MG63 (cell line): ENCODE measurements around the gene OPCML. TPM values are rescaled to one million over a fixed set of nuclear protein-coding genes. Genes with fewer than 3 reads are reported as not detected.

Experiments used
- DNase-seq: peaks from one replicate; pipeline ENCODE4 v3.0.0-alpha.2; 2020
- H3K27me3 ChIP-seq: fragments of 250-450 bp; sonication (Bioruptor Pico); 2 replicates; pipeline ENCODE4 v1.5.1; 2020; ENCODE audit warnings: mild to moderate bottlenecking, moderate library complexity
- H3K36me3 ChIP-seq: fragments of 250-450 bp; sonication (Bioruptor Pico); 2 replicates; pipeline ENCODE4 v1.5.1; 2020; ENCODE audit warnings: mild to moderate bottlenecking, moderate library complexity
- H3K4me3 ChIP-seq: fragments of 250-450 bp; sonication (Bioruptor Pico); 2 replicates; pipeline ENCODE4 v1.5.1; 2020; ENCODE audit warnings: mild to moderate bottlenecking, moderate library complexity
- H3K9me3 ChIP-seq: fragments of 250-450 bp; sonication (Bioruptor Pico); 2 replicates; pipeline ENCODE4 v1.5.1; 2020; ENCODE audit warnings: mild to moderate bottlenecking, moderate library complexity
- total RNA-seq: library from RNA; depleted of rRNA; stranded (reverse); fragments of >200 nt; shearing (Covaris generic); gene quantifications from 2 replicates; pipeline ENCODE4 v1.2.3, GENCODE V29; 2014; ENCODE audit warnings: low replicate concordance

Gene OPCML
- total RNA-seq, 1 experiment from 2014 or later, result not detected

DNA sequence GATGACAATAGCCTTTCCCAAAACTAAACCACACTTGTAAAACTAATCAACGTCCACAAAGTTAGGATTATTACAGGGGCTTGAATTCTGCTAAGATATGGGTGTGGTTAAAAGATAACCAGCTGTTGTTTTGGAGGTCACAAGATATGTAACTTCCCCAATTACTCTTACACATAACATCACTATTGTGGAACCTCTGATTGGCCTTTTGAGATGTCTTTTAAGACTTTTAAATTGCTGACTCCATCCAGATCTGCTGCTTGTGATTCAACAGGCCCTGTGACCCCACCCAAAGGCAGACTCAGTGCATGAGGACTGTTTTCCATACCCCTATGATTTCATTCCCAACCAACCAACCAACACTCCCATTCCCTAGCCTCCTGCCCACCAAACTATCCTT, 893.9 kb downstream of the OPCML start:
- Histone ChIP-seq H3K36me3 (no peaks in the 10 kb centered on the region), H3K27me3 (no peaks in the 10 kb centered on the region), H3K9me3 (no peaks in the 10 kb centered on the region), H3K4me3 (no peak overlapping the region)
- no peak for DNase-seq

DNA sequence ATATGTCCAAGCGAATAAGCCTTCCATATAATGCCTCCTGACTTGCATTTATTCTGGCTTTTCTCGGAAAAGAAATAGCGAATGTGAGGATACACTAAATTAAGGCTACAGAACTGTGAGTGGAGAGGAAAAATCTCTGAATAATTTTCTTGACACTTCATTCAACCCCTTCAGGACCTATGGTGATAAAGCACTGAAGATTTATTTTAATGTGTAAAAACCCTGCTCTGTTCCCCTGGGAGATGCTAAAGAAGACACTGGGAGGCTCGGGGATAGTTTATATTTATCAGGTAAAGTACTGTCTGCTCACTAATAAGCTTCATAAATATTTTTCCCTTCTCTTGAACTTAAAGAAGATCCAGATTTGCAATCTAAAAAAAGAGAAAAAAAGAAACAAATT, 895.8 kb downstream of the OPCML start:
- H3K27me3 ChIP-seq, result no peaks in the 10 kb centered on the region
- H3K9me3 ChIP-seq, result no peaks in the 10 kb centered on the region
- DNase-seq, result no peak
- no peak overlapping the region for H3K4me3 ChIP-seq
- H3K36me3 ChIP-seq, result no peaks in the 10 kb centered on the region

DNA sequence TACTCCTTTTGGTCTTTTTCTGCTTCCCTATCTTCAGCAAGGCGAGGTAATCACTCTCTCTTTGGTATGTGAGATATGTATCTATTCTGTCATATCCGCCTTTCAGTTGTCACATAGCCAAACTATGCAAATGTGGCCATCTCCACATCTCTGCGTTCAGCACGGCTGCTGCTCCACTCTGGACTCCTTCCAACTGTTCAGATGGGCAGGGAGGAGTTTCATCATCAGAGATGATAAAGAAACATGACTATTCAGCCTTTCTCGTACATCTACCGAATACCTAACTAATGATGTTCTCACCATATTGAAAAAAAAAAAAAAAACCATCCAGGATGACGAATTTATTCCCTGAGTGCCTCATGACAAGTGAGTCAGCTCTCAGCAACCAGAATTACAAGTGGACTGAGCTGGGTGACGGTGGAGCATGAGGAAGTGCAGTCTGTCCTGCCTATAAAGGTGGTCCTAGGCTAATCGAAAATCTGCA, 899.6 kb downstream of the OPCML start:
- Histone ChIP-seq H3K9me3 (no peaks in the 10 kb centered on the region), H3K27me3 (no peaks in the 10 kb centered on the region), H3K36me3 (no peaks in the 10 kb centered on the region), H3K4me3 (no peak overlapping the region)
- peak; percentile 57 for DNase-seq

DNA sequence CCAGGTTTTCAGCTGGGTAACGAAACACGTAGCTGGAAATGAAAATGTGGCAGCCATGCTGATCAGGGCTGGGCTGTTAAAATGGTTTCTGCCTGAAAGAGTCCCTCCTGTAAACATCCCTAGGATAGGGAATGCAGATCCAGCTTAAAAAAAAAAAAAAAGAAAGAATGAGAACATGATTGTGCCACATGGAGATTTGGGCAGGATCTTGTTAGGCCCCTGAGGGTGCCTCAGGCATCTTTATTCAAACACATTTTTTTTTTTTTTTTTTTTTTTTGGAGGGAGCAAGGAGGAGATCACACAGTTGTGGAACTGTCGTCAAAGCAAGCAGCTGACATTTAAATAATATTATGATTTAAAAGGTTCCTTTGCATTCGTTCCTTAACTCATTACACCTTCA, 900.3 kb downstream of the OPCML start:
- no peak overlapping the region for H3K4me3 ChIP-seq
- no peaks in the 10 kb centered on the region for H3K9me3 ChIP-seq
- H3K36me3 ChIP-seq, result no peaks in the 10 kb centered on the region
- no peak for DNase-seq
- no peaks in the 10 kb centered on the region for H3K27me3 ChIP-seq

DNA sequence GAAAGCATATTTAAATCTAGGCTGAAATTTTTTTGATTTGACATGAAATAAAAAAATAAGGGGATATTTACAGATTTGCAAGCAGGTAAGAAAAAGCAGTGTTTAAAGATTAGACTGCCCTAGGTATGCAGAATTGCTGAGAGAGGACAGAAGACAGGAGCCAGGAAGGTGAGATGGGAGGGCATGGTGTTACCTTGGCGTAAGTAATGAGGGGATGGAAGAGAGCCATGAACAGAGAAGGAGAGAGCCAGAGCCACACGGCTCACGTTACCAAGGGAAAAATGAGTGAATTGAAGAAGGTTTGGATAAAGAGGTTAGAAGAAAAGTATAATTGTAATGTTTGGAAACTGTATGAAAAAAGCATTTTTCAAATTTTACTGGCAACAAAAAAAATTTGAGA, 904.3 kb downstream of the OPCML start:
- no peaks in the 10 kb centered on the region for H3K36me3 ChIP-seq
- DNase-seq, result no peak

DNA sequence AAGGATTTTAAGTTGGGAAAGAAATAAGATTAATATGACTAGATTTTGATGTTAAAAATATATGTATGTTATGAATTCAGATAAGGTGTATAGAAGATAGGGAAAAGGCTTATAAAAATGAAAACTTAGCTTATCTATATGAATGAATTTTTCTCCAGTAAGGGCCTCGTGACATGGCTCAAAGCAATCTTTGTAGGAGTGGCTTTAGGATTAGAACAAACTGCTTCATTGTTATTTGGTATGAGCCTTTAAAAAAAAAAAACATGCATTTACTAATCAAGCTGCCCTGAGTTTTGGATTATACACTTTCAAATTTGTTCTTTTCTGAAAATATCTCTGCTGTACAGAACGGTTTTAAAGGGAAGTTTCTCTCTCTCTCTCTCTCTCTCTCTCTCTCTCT, 905.9 kb downstream of the OPCML start:
- Histone ChIP-seq H3K4me3 (no peak overlapping the region), H3K27me3 (no peaks in the 10 kb centered on the region), H3K9me3 (no peaks in the 10 kb centered on the region), H3K36me3 (no peaks in the 10 kb centered on the region)
- DNase-seq, result no peak

More for the DNA sequence above, 904.3 kb downstream of the OPCML start:
- Histone ChIP-seq H3K4me3 (no peak overlapping the region), H3K9me3 (no peaks in the 10 kb centered on the region), H3K27me3 (no peaks in the 10 kb centered on the region)

DNA sequence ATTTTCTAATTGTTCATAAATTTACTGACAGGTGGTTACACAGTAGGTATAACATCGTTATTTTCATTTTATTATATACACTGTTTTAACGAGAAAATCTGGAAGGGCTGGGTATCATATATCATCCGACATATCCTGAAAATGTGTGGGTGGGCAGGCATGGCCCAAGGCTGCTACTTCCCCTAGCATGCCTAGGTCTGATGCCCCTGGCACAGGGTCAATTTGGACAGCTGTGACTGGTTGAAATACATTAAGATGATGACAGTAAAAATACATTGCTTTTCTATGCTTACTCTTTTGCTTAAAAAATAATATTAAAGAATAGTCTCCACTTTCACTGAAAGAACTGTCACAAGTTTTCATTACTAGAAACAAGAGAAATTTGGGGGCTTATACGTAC, 908.8 kb downstream of the OPCML start:
- no peak for DNase-seq

DNA sequence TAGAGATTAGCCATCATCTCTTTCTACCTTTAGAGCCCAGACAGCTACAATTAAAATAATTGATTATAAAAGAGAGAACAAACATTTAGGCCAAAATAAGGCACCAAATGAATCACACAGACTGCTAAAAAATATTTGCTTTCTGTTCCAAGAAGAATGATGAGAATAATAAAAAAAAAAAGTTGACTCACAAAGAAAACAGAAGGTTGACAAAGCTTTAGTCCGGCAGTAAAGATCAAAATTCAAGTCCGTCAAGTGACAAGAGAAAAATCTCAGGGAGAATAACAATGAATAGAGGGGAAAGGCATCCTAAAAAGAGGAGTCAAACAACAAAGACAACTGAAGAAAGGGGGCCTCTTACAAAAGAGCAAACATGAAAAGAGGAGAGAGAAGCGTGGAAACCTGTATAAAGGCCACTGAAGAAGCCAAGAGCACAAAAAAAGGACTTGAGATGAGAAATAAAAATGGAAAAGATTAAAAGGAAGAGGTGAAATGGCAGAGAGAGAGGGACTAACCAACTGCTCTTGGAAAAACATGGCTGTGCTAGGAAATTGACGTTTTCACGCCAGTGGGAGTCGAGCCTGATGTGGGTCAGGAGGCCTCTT, 910.2 kb downstream of the OPCML start:
- Histone ChIP-seq H3K9me3 (no peaks in the 10 kb centered on the region), H3K27me3 (no peaks in the 10 kb centered on the region), H3K4me3 (no peak overlapping the region), H3K36me3 (no peaks in the 10 kb centered on the region)
- DNase-seq, result no peak

More for the DNA sequence above, 908.8 kb downstream of the OPCML start:
- Histone ChIP-seq H3K27me3 (no peaks in the 10 kb centered on the region), H3K36me3 (no peaks in the 10 kb centered on the region), H3K9me3 (no peaks in the 10 kb centered on the region), H3K4me3 (no peak overlapping the region)

DNA sequence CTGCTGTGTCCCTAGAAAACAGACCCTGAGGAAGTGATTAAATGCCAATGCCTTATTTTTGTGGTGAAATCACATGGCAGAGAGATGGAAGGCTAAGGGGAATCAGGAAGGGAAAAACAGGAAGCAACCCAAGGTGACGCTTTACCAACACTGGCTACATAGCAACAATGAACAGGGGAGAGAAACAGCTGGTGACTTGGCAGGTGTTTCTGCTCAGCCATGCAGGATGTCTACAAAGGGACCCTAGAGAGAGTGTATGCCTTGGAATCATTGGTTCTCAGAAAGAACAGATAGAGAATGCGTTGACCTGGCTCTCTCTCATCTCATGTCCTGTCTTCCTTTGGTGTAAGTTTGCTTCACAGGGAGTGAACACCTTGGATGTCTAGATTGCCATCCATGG, 911.9 kb downstream of the OPCML start:
- no peaks in the 10 kb centered on the region for H3K9me3 ChIP-seq
- H3K4me3 ChIP-seq, result no peak overlapping the region
- no peak for DNase-seq
- no peaks in the 10 kb centered on the region for H3K27me3 ChIP-seq
- H3K36me3 ChIP-seq, result no peaks in the 10 kb centered on the region

DNA sequence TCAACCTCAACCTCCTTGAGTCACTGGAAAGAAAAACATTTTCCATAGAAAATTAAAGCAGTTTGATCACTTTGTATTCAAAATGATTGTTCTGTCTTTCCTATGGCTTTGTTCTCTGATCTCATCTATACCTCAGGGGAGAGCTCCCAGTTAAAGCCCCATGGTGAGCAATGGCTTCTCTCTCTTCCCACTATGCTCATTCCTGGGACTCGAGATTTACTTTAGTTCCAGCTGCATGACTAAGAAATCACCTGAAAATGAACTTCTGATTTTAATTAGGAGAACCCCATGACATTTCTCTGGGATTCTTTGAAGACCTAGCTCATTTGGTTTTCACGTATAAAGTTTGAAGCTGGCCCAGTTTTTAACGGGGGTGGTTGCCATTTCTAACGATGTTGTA, 921.5 kb downstream of the OPCML start:
- Histone ChIP-seq H3K27me3 (no peaks in the 10 kb centered on the region), H3K36me3 (no peaks in the 10 kb centered on the region), H3K9me3 (no peaks in the 10 kb centered on the region), H3K4me3 (no peak overlapping the region)
- no peak for DNase-seq

DNA sequence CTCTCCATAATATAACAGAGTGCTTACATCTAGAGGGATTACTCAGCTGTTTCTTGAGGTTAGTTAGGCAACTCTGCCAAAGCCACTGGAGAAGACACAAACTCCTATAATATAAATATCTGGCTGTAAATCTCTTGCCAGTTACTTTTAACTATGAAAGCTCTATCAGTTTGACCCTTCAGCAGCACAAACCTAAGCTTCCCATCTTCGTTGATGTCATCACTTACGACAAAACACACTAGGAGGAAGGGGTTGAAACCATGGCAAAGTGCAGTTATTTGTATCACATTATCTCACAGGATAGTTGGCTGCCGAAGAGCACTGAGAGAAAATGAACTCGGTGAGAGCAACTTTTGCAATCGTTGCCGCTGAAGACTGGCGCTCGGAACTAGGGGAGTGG, 922.1 kb downstream of the OPCML start:
- DNase-seq, result no peak
- Histone ChIP-seq H3K36me3 (no peaks in the 10 kb centered on the region), H3K27me3 (no peaks in the 10 kb centered on the region), H3K9me3 (no peaks in the 10 kb centered on the region), H3K4me3 (no peak overlapping the region)

DNA sequence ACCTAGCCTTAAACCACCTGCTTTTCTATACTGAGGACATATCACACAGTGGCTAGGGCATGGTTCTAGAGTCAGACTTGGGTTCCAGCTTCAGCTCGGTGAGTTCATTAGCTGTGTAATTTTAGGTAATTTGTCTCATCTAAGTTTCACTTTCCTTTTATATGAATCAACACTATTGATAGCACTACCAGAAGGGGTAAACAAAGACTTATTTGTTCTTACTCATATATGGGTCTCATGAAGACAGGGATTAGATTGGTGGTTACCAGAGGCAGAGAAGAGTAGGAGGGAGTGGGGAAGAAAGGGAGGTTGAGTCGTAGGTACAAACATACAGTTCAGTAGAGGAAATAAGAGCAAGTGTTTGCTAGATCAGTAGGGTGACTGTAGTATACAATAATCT, 924.7 kb downstream of the OPCML start:
- no peaks in the 10 kb centered on the region for H3K27me3 ChIP-seq
- H3K4me3 ChIP-seq, result no peak overlapping the region
- no peaks in the 10 kb centered on the region for H3K36me3 ChIP-seq
- DNase-seq, result no peak
- H3K9me3 ChIP-seq, result no peaks in the 10 kb centered on the region

DNA sequence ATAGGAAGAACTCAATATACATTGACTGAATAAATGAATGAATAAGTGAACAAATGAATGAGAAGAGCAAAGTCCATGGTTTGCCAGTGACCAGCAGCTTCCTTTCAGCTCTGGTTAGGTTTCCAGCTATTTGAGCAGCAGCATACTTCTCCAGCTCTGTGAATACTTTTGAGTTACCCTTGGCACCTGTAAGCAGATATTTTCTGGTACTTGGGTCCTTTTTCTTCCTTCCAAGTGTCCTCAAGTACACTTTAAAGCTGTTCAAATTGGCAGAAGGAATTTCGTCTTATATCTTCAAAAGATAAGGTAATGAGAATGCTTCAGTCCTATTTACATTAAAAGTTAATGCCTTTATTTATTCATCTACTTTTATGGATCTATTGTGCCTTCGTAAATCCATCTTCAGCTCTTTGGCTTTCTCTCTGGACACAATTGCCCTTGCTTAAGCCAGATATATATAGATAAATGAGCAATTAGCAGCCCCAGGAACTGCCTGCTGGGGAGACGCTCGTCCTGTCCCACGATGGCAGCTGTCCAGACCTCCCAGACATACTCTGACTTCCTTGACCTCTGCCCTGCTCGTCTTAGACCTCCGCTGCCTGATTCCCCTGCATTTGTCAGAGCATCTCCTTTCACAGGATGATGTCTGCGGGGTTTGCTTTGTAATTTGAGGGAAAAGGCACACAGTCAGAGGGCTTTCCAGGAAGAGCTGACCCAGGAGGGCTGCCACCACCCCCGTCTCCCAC, 926.3 kb downstream of the OPCML start:
- Histone ChIP-seq H3K27me3 (no peaks in the 10 kb centered on the region), H3K4me3 (no peak overlapping the region), H3K36me3 (no peaks in the 10 kb centered on the region), H3K9me3 (no peaks in the 10 kb centered on the region)
- no peak for DNase-seq

DNA sequence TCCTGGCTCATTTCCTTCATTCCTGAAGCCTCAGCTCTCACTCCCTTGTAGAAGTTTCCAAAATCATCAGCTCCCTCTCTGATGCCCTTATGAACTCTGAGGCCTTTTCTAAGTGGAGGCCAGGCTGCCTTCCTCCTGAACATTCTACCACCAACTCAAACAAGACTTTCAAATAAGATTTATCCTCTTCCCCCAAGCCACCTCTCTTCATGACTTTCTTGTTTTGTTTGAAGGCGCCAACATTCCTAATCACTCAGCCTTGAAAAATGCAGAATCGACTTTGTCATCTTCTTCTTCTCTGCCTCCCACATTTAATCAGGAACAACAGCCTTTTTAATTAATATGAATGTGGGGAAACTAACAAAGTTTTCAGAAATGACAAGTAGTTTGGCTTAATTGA, 927.9 kb downstream of the OPCML start:
- no peak overlapping the region for H3K4me3 ChIP-seq
- no peaks in the 10 kb centered on the region for H3K36me3 ChIP-seq
- no peaks in the 10 kb centered on the region for H3K9me3 ChIP-seq
- DNase-seq, result no peak
- no peaks in the 10 kb centered on the region for H3K27me3 ChIP-seq

DNA sequence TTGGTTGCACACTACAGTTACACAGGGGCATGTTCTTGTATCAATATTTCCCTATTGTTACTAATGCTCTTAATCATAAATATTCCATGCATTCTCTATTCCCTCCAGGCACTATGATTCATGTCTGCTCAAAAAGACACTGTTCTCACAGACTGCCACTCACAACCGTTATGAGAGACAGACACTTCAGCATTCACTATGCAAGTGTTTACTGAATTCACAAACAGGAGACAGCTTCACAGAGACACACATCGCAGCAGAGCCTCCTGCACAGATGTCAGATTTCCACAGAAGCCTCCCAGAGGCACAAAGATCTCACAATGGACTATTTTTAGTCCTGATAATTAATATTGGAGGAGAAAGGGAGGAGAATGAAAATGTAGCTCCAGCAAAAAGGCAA, 930.4 kb downstream of the OPCML start:
- no peaks in the 10 kb centered on the region for H3K9me3 ChIP-seq
- H3K4me3 ChIP-seq, result no peak overlapping the region
- DNase-seq, result no peak
- no peaks in the 10 kb centered on the region for H3K36me3 ChIP-seq
- H3K27me3 ChIP-seq, result no peaks in the 10 kb centered on the region

DNA sequence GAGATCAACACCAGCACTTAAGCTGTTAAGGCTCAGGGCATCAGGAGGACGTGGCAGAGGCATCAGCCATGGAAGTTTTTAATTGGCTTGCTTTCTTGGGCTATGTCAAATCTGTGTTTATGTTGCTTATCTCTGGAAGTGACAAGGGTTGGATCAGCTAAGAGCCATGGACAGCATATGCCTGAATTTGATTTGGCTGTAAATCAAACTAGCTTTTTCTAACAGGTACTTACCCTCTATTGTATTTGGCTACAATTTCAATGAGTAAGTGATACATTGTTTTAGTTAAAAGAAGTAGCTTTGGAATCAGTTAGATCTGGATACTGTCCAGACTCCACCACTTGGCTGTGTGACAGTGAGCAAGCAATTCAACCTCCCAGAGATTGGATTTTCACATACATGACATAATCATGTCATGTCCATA, 936.6 kb downstream of the OPCML start:
- peak; percentile 6 for DNase-seq

DNA sequence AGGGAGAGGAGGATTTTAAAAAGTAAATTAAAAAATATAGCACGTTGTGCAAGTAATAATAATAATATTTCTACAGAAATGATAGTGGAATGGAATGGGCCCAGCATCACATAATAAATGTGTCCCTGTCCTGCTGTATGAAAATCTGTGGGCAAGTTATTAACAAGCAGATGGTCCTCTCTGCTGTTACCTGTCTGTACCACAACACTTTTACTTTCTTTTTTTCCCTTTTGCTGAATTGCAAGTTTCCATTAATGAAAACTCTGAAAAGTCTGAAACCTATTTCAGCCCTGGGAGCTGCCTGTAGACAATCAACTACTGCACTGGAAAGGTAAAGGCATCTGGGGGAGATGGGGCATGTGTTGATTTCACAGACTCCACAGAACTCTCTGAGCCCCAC, 937.1 kb downstream of the OPCML start:
- DNase-seq, result no peak
- no peaks in the 10 kb centered on the region for H3K36me3 ChIP-seq
- no peak overlapping the region for H3K4me3 ChIP-seq
- H3K27me3 ChIP-seq, result peaks cover 3% of the 10 kb centered on the region; the same call in 1 of the 2 replicates
- no peaks in the 10 kb centered on the region for H3K9me3 ChIP-seq

More for the DNA sequence above, 936.6 kb downstream of the OPCML start:
- H3K4me3 ChIP-seq, result no peak overlapping the region
- H3K36me3 ChIP-seq, result no peaks in the 10 kb centered on the region
- no peaks in the 10 kb centered on the region for H3K9me3 ChIP-seq
- H3K27me3 ChIP-seq, result peaks cover 3% of the 10 kb centered on the region; the same call in 1 of the 2 replicates

DNA sequence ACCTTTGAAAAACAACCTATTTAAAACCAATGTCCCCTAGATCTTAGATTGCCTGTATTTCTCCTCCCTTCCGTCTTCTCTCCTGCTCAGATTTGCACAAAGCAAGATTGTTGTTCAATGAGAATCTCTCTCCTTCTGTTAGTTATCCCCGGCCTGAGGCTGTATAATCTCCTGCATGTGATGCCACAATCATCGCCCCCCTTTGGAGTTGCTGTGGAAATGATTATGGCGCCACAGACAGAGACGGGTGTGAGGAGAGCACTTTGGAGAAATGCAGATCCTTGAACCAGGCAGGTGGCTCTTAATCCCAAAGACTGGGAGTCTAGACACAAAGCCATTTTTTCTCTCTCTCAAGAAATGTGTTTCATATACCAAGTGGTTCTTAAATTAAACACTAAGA, 941.3 kb downstream of the OPCML start:
- H3K4me3 ChIP-seq, result no peak overlapping the region
- no peaks in the 10 kb centered on the region for H3K9me3 ChIP-seq
- DNase-seq, result no peak
- no peaks in the 10 kb centered on the region for H3K36me3 ChIP-seq
- H3K27me3 ChIP-seq, result peaks cover 3% of the 10 kb centered on the region; the same call in 1 of the 2 replicates
